HEK293 (cell line): ENCODE measurements around the gene PIK3R3.

Source experiments
- SP2 ChIP-seq: fragments of 450-650 bp; formaldehyde crosslinking; IDR thresholded peaks from 2 replicates; pipeline ENCODE4 v1.5.1; 2016; ENCODE audit warnings: missing biosample characterization, missing genetic modification characterization
- TCF7L2 ChIP-seq: IDR thresholded peaks from 2 replicates; pipeline ENCODE4 v1.6.1; 2011; ENCODE audit warnings: low read depth, mild to moderate bottlenecking, inconsistent platforms, low read length, moderate library complexity, borderline replicate concordance
- YY2 ChIP-seq: fragments of 450-650 bp; formaldehyde crosslinking; IDR thresholded peaks from 2 replicates; pipeline ENCODE4 v1.5.1; 2016; ENCODE audit warnings: missing biosample characterization, missing genetic modification characterization
- ZEB2 ChIP-seq: fragments of 450-650 bp; formaldehyde crosslinking; IDR thresholded peaks from 2 replicates; pipeline ENCODE4 v1.5.1; 2016; ENCODE audit warnings: missing biosample characterization, missing genetic modification characterization
- ZFP37 ChIP-seq: fragments of 450-650 bp; formaldehyde crosslinking; IDR thresholded peaks from 2 replicates; pipeline ENCODE4 v1.5.1; 2016; ENCODE audit warnings: missing biosample characterization, missing genetic modification characterization
- ZFP41 ChIP-seq: fragments of 450-650 bp; formaldehyde crosslinking; IDR thresholded peaks from 2 replicates; pipeline ENCODE4 v1.5.1; 2016; ENCODE audit warnings: missing biosample characterization, missing genetic modification characterization, borderline replicate concordance
- ZNF10 ChIP-seq: fragments of 450-650 bp; formaldehyde crosslinking; IDR thresholded peaks from 2 replicates; pipeline ENCODE4 v1.5.1; 2017; ENCODE audit warnings: missing biosample characterization, missing genetic modification characterization
- ZNF175 ChIP-seq: fragments of 450-650 bp; formaldehyde crosslinking; IDR thresholded peaks from 2 replicates; pipeline ENCODE4 v1.5.1; 2016; ENCODE audit warnings: missing biosample characterization, missing genetic modification characterization
- ZNF202 ChIP-seq: fragments of 450-650 bp; formaldehyde crosslinking; IDR thresholded peaks from 2 replicates; pipeline ENCODE4 v1.5.1; 2016; ENCODE audit warnings: missing biosample characterization, missing genetic modification characterization, borderline replicate concordance
- ZNF335 ChIP-seq: fragments of 450-650 bp; formaldehyde crosslinking; conservative IDR thresholded peaks from 2 replicates; pipeline ENCODE4 v1.5.1; 2016; ENCODE audit warnings: missing biosample characterization, missing genetic modification characterization
- ZNF416 ChIP-seq: fragments of 450-650 bp; formaldehyde crosslinking; IDR thresholded peaks from 2 replicates; pipeline ENCODE4 v1.5.1; 2016; ENCODE audit warnings: missing biosample characterization, missing genetic modification characterization
- ZNF626 ChIP-seq: fragments of 450-650 bp; sonication (Bioruptor Pico); formaldehyde crosslinking; IDR thresholded peaks from 2 replicates; pipeline ENCODE4 v1.5.1; 2018; ENCODE audit warnings: missing biosample characterization, missing genetic modification characterization, inconsistent platforms
- ZNF664 ChIP-seq: fragments of 450-650 bp; formaldehyde crosslinking; IDR thresholded peaks from 2 replicates; pipeline ENCODE4 v1.5.1; 2016; ENCODE audit warnings: missing biosample characterization, missing genetic modification characterization
- ZNF777 ChIP-seq: fragments of 450-650 bp; formaldehyde crosslinking; IDR thresholded peaks from 2 replicates; pipeline ENCODE4 v1.5.1; 2017; ENCODE audit warnings: missing biosample characterization, missing genetic modification characterization, borderline replicate concordance
- ZSCAN18 ChIP-seq: fragments of 450-650 bp; formaldehyde crosslinking; IDR thresholded peaks from 2 replicates; pipeline ENCODE4 v1.5.1; 2016; ENCODE audit warnings: missing biosample characterization, missing genetic modification characterization
- TF ChIP-seq, protein P1 (sequence below): fragments of 450-650 bp; formaldehyde crosslinking; IDR thresholded peaks from 2 replicates; pipeline ENCODE4; 2016; ENCODE audit warnings: missing biosample characterization, missing genetic modification characterization
- TF ChIP-seq, protein P2 (sequence below): fragments of 450-650 bp; formaldehyde crosslinking; IDR thresholded peaks from 2 replicates; pipeline ENCODE4 v1.5.1; 2016; ENCODE audit warnings: missing biosample characterization, missing genetic modification characterization
- TF ChIP-seq, protein P3 (sequence below): fragments of 450-650 bp; formaldehyde crosslinking; conservative IDR thresholded peaks from 2 replicates; pipeline ENCODE4 v1.5.1; 2016; ENCODE audit warnings: low read depth, missing biosample characterization, missing genetic modification characterization
- TF ChIP-seq, protein P4 (sequence below): fragments of 450-650 bp; formaldehyde crosslinking; IDR thresholded peaks from 2 replicates; pipeline ENCODE4 v1.5.1; 2016; ENCODE audit warnings: missing biosample characterization, missing genetic modification characterization
- TF ChIP-seq, protein P5 (sequence below): fragments of 450-650 bp; formaldehyde crosslinking; IDR thresholded peaks from 2 replicates; pipeline ENCODE4 v1.5.1; 2016; ENCODE audit warnings: missing biosample characterization, missing genetic modification characterization, low read depth
- TF ChIP-seq, protein P6 (sequence below): fragments of 450-650 bp; formaldehyde crosslinking; IDR thresholded peaks from 2 replicates; pipeline ENCODE4 v1.5.1; 2016; ENCODE audit warnings: missing biosample characterization, missing genetic modification characterization

Gene PIK3R3

GRCh38 chr1:46179138-46180081 is 47.0 kb upstream of the PIK3R3 start (continued):
- TF ChIP-seq YY2 (tag by site-specific recombination) (peak; percentile 62; the same call in 1 of the 2 replicates), ZNF10 (tag by site-specific recombination) (no peak), ZNF626 (tag by site-specific recombination) (no peak), ZNF202 (tag by site-specific recombination) (no peak), ZNF777 (tag by site-specific recombination) (no peak), ZNF416 (tag by site-specific recombination) (no peak), ZFP37 (tag by site-specific recombination) (0 out of 2 replicates have a peak, but pooled peaks have one; percentile 75), ZEB2 (tag by site-specific recombination) (no peak; the same call in 1 of the 2 replicates), ZFP41 (tag by site-specific recombination) (no peak), ZNF335 (tag by site-specific recombination) (peak; percentile 39; the same call in 1 of the 2 replicates), ZNF175 (tag by site-specific recombination) (no peak), ZSCAN18 (no peak), SP2 (tag by site-specific recombination) (no peak), TCF7L2 (no peak), ZNF664 (tag by site-specific recombination) (no peak)
- TF ChIP-seq, protein P1, sequence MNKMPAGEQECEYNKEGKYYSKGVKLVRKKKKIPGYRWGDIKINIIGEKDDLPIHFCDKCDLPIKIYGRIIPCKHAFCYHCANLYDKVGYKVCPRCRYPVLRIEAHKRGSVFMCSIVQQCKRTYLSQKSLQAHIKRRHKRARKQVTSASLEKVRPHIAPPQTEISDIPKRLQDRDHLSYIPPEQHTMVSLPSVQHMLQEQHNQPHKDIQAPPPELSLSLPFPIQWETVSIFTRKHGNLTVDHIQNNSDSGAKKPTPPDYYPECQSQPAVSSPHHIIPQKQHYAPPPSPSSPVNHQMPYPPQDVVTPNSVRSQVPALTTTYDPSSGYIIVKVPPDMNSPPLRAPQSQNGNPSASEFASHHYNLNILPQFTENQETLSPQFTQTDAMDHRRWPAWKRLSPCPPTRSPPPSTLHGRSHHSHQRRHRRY = no peak
- TF ChIP-seq, protein P2, sequence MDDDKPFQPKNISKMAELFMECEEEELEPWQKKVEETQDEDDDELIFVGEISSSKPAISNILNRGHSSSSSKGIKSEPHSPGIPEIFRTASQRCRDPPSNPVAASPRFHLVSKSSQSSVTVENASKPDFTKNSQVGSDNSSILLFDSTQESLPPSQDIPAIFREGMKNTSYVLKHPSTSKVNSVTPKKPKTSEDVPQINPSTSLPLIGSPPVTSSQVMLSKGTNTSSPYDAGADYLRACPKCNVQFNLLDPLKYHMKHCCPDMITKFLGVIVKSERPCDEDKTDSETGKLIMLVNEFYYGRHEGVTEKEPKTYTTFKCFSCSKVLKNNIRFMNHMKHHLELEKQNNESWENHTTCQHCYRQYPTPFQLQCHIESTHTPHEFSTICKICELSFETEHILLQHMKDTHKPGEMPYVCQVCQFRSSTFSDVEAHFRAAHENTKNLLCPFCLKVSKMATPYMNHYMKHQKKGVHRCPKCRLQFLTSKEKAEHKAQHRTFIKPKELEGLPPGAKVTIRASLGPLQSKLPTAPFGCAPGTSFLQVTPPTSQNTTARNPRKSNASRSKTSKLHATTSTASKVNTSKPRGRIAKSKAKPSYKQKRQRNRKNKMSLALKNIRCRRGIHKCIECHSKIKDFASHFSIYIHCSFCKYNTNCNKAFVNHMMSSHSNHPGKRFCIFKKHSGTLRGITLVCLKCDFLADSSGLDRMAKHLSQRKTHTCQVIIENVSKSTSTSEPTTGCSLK (tag by site-specific recombination) = no peak
- TF ChIP-seq, protein P3, sequence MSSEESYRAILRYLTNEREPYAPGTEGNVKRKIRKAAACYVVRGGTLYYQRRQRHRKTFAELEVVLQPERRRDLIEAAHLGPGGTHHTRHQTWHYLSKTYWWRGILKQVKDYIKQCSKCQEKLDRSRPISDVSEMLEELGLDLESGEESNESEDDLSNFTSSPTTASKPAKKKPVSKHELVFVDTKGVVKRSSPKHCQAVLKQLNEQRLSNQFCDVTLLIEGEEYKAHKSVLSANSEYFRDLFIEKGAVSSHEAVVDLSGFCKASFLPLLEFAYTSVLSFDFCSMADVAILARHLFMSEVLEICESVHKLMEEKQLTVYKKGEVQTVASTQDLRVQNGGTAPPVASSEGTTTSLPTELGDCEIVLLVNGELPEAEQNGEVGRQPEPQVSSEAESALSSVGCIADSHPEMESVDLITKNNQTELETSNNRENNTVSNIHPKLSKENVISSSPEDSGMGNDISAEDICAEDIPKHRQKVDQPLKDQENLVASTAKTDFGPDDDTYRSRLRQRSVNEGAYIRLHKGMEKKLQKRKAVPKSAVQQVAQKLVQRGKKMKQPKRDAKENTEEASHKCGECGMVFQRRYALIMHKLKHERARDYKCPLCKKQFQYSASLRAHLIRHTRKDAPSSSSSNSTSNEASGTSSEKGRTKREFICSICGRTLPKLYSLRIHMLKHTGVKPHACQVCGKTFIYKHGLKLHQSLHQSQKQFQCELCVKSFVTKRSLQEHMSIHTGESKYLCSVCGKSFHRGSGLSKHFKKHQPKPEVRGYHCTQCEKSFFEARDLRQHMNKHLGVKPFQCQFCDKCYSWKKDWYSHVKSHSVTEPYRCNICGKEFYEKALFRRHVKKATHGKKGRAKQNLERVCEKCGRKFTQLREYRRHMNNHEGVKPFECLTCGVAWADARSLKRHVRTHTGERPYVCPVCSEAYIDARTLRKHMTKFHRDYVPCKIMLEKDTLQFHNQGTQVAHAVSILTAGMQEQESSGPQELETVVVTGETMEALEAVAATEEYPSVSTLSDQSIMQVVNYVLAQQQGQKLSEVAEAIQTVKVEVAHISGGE = no peak
- TF ChIP-seq, protein P4, sequence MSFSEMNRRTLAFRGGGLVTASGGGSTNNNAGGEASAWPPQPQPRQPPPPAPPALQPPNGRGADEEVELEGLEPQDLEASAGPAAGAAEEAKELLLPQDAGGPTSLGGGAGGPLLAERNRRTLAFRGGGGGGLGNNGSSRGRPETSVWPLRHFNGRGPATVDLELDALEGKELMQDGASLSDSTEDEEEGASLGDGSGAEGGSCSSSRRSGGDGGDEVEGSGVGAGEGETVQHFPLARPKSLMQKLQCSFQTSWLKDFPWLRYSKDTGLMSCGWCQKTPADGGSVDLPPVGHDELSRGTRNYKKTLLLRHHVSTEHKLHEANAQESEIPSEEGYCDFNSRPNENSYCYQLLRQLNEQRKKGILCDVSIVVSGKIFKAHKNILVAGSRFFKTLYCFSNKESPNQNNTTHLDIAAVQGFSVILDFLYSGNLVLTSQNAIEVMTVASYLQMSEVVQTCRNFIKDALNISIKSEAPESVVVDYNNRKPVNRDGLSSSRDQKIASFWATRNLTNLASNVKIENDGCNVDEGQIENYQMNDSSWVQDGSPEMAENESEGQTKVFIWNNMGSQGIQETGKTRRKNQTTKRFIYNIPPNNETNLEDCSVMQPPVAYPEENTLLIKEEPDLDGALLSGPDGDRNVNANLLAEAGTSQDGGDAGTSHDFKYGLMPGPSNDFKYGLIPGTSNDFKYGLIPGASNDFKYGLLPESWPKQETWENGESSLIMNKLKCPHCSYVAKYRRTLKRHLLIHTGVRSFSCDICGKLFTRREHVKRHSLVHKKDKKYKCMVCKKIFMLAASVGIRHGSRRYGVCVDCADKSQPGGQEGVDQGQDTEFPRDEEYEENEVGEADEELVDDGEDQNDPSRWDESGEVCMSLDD (tag by site-specific recombination) = peak; percentile 68
- TF ChIP-seq, protein P5, sequence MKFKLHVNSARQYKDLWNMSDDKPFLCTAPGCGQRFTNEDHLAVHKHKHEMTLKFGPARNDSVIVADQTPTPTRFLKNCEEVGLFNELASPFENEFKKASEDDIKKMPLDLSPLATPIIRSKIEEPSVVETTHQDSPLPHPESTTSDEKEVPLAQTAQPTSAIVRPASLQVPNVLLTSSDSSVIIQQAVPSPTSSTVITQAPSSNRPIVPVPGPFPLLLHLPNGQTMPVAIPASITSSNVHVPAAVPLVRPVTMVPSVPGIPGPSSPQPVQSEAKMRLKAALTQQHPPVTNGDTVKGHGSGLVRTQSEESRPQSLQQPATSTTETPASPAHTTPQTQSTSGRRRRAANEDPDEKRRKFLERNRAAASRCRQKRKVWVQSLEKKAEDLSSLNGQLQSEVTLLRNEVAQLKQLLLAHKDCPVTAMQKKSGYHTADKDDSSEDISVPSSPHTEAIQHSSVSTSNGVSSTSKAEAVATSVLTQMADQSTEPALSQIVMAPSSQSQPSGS = no peak
- TF ChIP-seq, protein P6, sequence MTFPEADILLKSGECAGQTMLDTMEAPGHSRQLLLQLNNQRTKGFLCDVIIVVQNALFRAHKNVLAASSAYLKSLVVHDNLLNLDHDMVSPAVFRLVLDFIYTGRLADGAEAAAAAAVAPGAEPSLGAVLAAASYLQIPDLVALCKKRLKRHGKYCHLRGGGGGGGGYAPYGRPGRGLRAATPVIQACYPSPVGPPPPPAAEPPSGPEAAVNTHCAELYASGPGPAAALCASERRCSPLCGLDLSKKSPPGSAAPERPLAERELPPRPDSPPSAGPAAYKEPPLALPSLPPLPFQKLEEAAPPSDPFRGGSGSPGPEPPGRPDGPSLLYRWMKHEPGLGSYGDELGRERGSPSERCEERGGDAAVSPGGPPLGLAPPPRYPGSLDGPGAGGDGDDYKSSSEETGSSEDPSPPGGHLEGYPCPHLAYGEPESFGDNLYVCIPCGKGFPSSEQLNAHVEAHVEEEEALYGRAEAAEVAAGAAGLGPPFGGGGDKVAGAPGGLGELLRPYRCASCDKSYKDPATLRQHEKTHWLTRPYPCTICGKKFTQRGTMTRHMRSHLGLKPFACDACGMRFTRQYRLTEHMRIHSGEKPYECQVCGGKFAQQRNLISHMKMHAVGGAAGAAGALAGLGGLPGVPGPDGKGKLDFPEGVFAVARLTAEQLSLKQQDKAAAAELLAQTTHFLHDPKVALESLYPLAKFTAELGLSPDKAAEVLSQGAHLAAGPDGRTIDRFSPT (tag by site-specific recombination) = no peak
